T-helper 1 cell treated with Interleukin-12 subunit alpha and Interleukin-12 subunit beta and Interleukin-4 antibody, amounts not matched to agents 30 ng/mL and 1 ng/mL, for 36 hours (primary cell): ENCODE data around the gene TRMU. TPM values are rescaled to one million over a fixed set of nuclear protein-coding genes. Genes with fewer than 3 reads are reported as not detected.

Experiments used
- intact Hi-C: fragments of 100-400 bp; cut with micrococcal nuclease; formaldehyde crosslinking; loops from one replicate; pipeline ENCODE4 v1.15.1; 2024
- total RNA-seq: library from RNA; stranded (reverse); gene quantifications from 2 replicates; pipeline ENCODE4 v1.2.3, GENCODE V29; 2022

TRMU gene
- total RNA-seq, 1 donor from 2014 or later = 72.4 TPM

GRCh38 chr22:46368871-46369715, 33.6 kb downstream of the TRMU start:
- intact Hi-C loops = no loop called here

GRCh38 chr22:46369716-46370583, 34.4 kb downstream of the TRMU start:
- intact Hi-C loops = no loop called here

- intact Hi-C loops = no loop called here
Measured at GRCh38 chr22:46370584-46371291, 35.2 kb downstream of the TRMU start.

GRCh38 chr22:46371623-46372226, 36.2 kb downstream of the TRMU start:
- intact Hi-C loops = no loop called here

GRCh38 chr22:46372686-46373085, 37.2 kb downstream of the TRMU start:
- intact Hi-C loops = no loop called here

GRCh38 chr22:46373159-46373558, 37.6 kb downstream of the TRMU start:
- intact Hi-C loops = no loop called here

GRCh38 chr22:46373921-46374662, 38.6 kb downstream of the TRMU start:
- intact Hi-C loops = no loop called here

GRCh38 chr22:46374663-46375474, 39.4 kb downstream of the TRMU start:
- intact Hi-C loops = no loop called here

GRCh38 chr22:46376111-46376510, 40.6 kb downstream of the TRMU start:
- intact Hi-C loops = no loop called here

- intact Hi-C loops = no loop called here
Measured at GRCh38 chr22:46376908-46377524, 41.5 kb downstream of the TRMU start.

GRCh38 chr22:46377525-46378425, 42.3 kb downstream of the TRMU start:
- intact Hi-C loops = no loop called here

- intact Hi-C loops = no loop called here
Measured at GRCh38 chr22:46378426-46379065, 43.0 kb downstream of the TRMU start.

- intact Hi-C loops = no loop called here
Measured at GRCh38 chr22:46379066-46379930, 43.8 kb downstream of the TRMU start.

GRCh38 chr22:46380069-46380468, 44.6 kb downstream of the TRMU start:
- intact Hi-C loops = no loop called here

- intact Hi-C loops = no loop called here
Measured at GRCh38 chr22:46380581-46380980, 45.1 kb downstream of the TRMU start.

GRCh38 chr22:46381142-46381541, 45.6 kb downstream of the TRMU start:
- intact Hi-C loops = no loop called here

- intact Hi-C loops = no loop called here
Measured at GRCh38 chr22:46381731-46382130, 46.2 kb downstream of the TRMU start.
